Natural killer cell (primary cell): ENCODE data around the gene GALT. TPM values are rescaled to one million over a fixed set of nuclear protein-coding genes. Genes with fewer than 3 reads are reported as not detected.

Experiments
- ATAC-seq, 3 donors: fragments of 150-1000 bp in 2 of 3; fragments of 200-7000 bp in 1 of 3; cut with Tn5 transposase; 1 replicate in 1 of 3; 2 replicates in 2 of 3; pipeline ENCODE4 v1.10.0; 2021; ENCODE audit warnings: mild to moderate bottlenecking in 2 of 3, moderate library complexity in 2 of 3
- DNase-seq, 2 donors: peaks; one replicate each; pipeline versions ENCODE4 v3.0.0 to v3.0.0-alpha.2; 2013 to 2021; ENCODE audit warnings: mixed read lengths in 1 of 2
- H3K27ac ChIP-seq: one replicate; pipeline ENCODE4 v1.5.1; 2013; ENCODE audit warnings: mild to moderate bottlenecking, low read length
- H3K27me3 ChIP-seq: one replicate; pipeline ENCODE4 v1.6.1; 2013; ENCODE audit warnings: low read length; ENCODE audit not compliant: control insufficient read depth, insufficient read depth
- H3K36me3 ChIP-seq: one replicate; pipeline ENCODE4 v1.6.1; 2013; ENCODE audit warnings: low read length; ENCODE audit not compliant: control insufficient read depth, insufficient read depth
- H3K4me1 ChIP-seq: one replicate; pipeline ENCODE4 v1.6.1; 2013; ENCODE audit warnings: low read length; ENCODE audit not compliant: control insufficient read depth, insufficient read depth
- H3K4me3 ChIP-seq: one replicate; pipeline ENCODE4 v1.5.1; 2013; ENCODE audit warnings: low read length
- H3K9me3 ChIP-seq: one replicate; pipeline ENCODE4 v1.6.1; 2013; ENCODE audit warnings: low read length; ENCODE audit not compliant: control insufficient read depth, insufficient read depth
- H3K27ac Mint-ChIP-seq, 2 donors: one replicate each; pipeline ENCODE4 v1.8.0; 2022; ENCODE audit warnings: mild to moderate bottlenecking in 2 of 2, mixed read lengths in 2 of 2, moderate library complexity in 1 of 2
- H3K27me3 Mint-ChIP-seq, 2 donors: one replicate each; pipeline ENCODE4 v1.8.0; 2022; ENCODE audit warnings: low read depth in 2 of 2, mixed read lengths in 2 of 2
- H3K36me3 Mint-ChIP-seq: one replicate; pipeline ENCODE4 v1.8.0; 2022; ENCODE audit warnings: mixed read lengths
- H3K4me1 Mint-ChIP-seq, 2 donors: one replicate each; pipeline ENCODE4 v1.8.0; 2022; ENCODE audit warnings: mixed read lengths in 2 of 2
- H3K4me3 Mint-ChIP-seq: one replicate; pipeline ENCODE4 v1.8.0; 2022; ENCODE audit warnings: mild to moderate bottlenecking, moderate library complexity, mixed read lengths
- H3K9me3 Mint-ChIP-seq, 2 donors: one replicate each; pipeline ENCODE4 v1.8.0; 2022; ENCODE audit warnings: mixed read lengths in 2 of 2
- WGBS: methylation state at CpG from one replicate; pipeline ENCODE4 v1.1.7; 2013; ENCODE audit warnings: missing lambda C conversion rate; ENCODE audit not compliant: insufficient coverage; 5-methylcytosine and 5-hydroxymethylcytosine counted together
- intact Hi-C: fragments of 100-400 bp; cut with micrococcal nuclease; formaldehyde crosslinking; loops from one replicate; pipeline ENCODE4 v1.14.2; 2022
- total RNA-seq, 4 donors: library from RNA; stranded (reverse); fragments of 120-200 nt in 1 of 4; gene quantifications; one replicate each; pipeline versions ENCODE4 v1.2.3 to v1.2.4, GENCODE V29; 2013 to 2022
- TF ChIP-seq, protein P1 (sequence below): fragments of 200-600 bp; IDR thresholded peaks from one replicate; pipeline ENCODE4 v1.8.0; 2022; ENCODE audit warnings: antibody characterized with exemption

The GALT gene
- total RNA-seq, 3 donors from 2014 or later (not counting 1 experiment from before 2014, with no cell fraction given) = 81.9 to 118 (median 89.3) TPM

- Histone ChIP-seq H3K4me1 (peaks cover 24% of the 10 kb centered on the region), H3K9me3 (no peaks in the 10 kb centered on the region), H3K27me3 (no peaks in the 10 kb centered on the region), H3K4me3 (peak overlapping the region; percentile 72), H3K27ac (peak overlapping the region; percentile 96), H3K36me3 (peaks cover 9% of the 10 kb centered on the region)
- Mint-ChIP-seq H3K27ac (peak overlapping the region; percentile 92 to 96), H3K9me3 (no peaks in the 10 kb centered on the region), H3K4me3 (peak overlapping the region; percentile 92), H3K36me3 (peaks cover 5% of the 10 kb centered on the region), H3K27me3 (no peaks in the 10 kb centered on the region), H3K4me1 (peaks cover 29 to 36% of the 10 kb centered on the region in 2 donors)
- intact Hi-C loops = loop anchor here (5.0 kb wide), 1 partner anchor 36 kb away; the partner anchor contains the start of gene GALT
- DNase-seq (peak in 1 of 2 donors; percentile 35), ATAC-seq (no peak)
- TF ChIP-seq, protein P1, sequence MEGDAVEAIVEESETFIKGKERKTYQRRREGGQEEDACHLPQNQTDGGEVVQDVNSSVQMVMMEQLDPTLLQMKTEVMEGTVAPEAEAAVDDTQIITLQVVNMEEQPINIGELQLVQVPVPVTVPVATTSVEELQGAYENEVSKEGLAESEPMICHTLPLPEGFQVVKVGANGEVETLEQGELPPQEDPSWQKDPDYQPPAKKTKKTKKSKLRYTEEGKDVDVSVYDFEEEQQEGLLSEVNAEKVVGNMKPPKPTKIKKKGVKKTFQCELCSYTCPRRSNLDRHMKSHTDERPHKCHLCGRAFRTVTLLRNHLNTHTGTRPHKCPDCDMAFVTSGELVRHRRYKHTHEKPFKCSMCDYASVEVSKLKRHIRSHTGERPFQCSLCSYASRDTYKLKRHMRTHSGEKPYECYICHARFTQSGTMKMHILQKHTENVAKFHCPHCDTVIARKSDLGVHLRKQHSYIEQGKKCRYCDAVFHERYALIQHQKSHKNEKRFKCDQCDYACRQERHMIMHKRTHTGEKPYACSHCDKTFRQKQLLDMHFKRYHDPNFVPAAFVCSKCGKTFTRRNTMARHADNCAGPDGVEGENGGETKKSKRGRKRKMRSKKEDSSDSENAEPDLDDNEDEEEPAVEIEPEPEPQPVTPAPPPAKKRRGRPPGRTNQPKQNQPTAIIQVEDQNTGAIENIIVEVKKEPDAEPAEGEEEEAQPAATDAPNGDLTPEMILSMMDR = no peak
- whole genome bisulfite sequencing = 71% methylated on average over 10 of the region's 10 CpGs
Observed at GRCh38 chr9:34611251-34611810, 35.1 kb upstream of the GALT start.

- Histone ChIP-seq H3K36me3 (peaks cover 17% of the 10 kb centered on the region), H3K4me3 (peak within 1 kb of the TSS; percentile 72), H3K4me1 (peaks cover 24% of the 10 kb centered on the region), H3K27me3 (no peaks in the 10 kb centered on the region), H3K9me3 (no peaks in the 10 kb centered on the region), H3K27ac (peak within 1 kb of the TSS; percentile 96)
- ATAC-seq (peak; percentile 85 to 97 (median 89)), DNase-seq (peak; percentile 91 to 93)
- TF ChIP-seq, protein P1 = no peak
- H3K4me3 Mint-ChIP-seq = peak within 1 kb of the TSS; percentile 92
- H3K4me1 Mint-ChIP-seq = peaks cover 29 to 36% of the 10 kb centered on the region in 2 donors
- H3K36me3 Mint-ChIP-seq = peaks cover 7% of the 10 kb centered on the region
- H3K27ac Mint-ChIP-seq = peak within 1 kb of the TSS; percentile 92 to 96
- under 1% methylated on average over 77 of the region's 77 CpGs for WGBS
- H3K27me3 Mint-ChIP-seq = no peaks in the 10 kb centered on the region
- intact Hi-C loops = loop anchor here (1.0 to 5.0 kb wide), 3 partner anchors 8 to 153 kb away; partner anchors contain the start of genes DCTN3, DNAI1, FAM219A and GALT
- H3K9me3 Mint-ChIP-seq = no peaks in the 10 kb centered on the region
Observed at GRCh38 chr9:34611811-34612787, 34.4 kb upstream of the GALT start, which contains the start of gene RPP25L. Gene RPP25L, minus strand, starts transcription at chr9:34612097. Its CDS starts 801 bp downstream, at chr9:34611296.

- H3K9me3 Mint-ChIP-seq = no peaks in the 10 kb centered on the region
- intact Hi-C loops = loop anchor here (1.0 to 5.0 kb wide), 4 partner anchors 7 to 154 kb away; partner anchors contain the start of genes DCTN3, DNAI1, FAM219A and GALT
- ATAC-seq (peak; percentile 24 to 44 (median 27)), DNase-seq (peak; percentile 58 to 88)
- Histone ChIP-seq H3K4me3 (peak overlapping the region; percentile 72), H3K27ac (peak overlapping the region; percentile 96), H3K9me3 (no peaks in the 10 kb centered on the region), H3K27me3 (no peaks in the 10 kb centered on the region), H3K4me1 (peaks cover 24% of the 10 kb centered on the region), H3K36me3 (peaks cover 24% of the 10 kb centered on the region)
- peak overlapping the region; percentile 92 for H3K4me3 Mint-ChIP-seq
- TF ChIP-seq, protein P1 = peak; percentile 80
- H3K27ac Mint-ChIP-seq = peak overlapping the region; percentile 92 to 96
- peaks cover 29 to 36% of the 10 kb centered on the region in 2 donors for H3K4me1 Mint-ChIP-seq
- 2% methylated on average over 14 of the region's 15 CpGs for WGBS
- peaks cover 7% of the 10 kb centered on the region for H3K36me3 Mint-ChIP-seq
- no peaks in the 10 kb centered on the region for H3K27me3 Mint-ChIP-seq
Observed at GRCh38 chr9:34612788-34613390, 33.6 kb upstream of the GALT start.
